Suprapubic skin (tissue), 4 donors: ENCODE data around the gene PNPLA4. TPM values are rescaled to one million over a fixed set of nuclear protein-coding genes. Genes with fewer than 3 reads are reported as not detected.

Experiments used
- DNase-seq, 2 donors: peaks; one replicate each; pipeline ENCODE4 v3.0.0-alpha.2; 2019; ENCODE audit warnings: low spot score in 2 of 2
- H3K27ac ChIP-seq: fragments of 200-600 bp; sonication (generic); one replicate; pipeline ENCODE4 v1.5.1; 2019
- H3K27me3 ChIP-seq: fragments of 200-600 bp; sonication (generic); one replicate; pipeline ENCODE4 v1.5.1; 2019
- H3K36me3 ChIP-seq: fragments of 200-600 bp; sonication (generic); one replicate; pipeline ENCODE4 v1.5.1; 2019
- H3K4me1 ChIP-seq: fragments of 200-600 bp; sonication (generic); one replicate; pipeline ENCODE4 v1.5.1; 2019
- H3K4me3 ChIP-seq: fragments of 200-600 bp; sonication (generic); one replicate; pipeline ENCODE4 v1.5.1; 2019; ENCODE audit warnings: mild to moderate bottlenecking
- H3K9me3 ChIP-seq: fragments of 200-600 bp; sonication (generic); one replicate; pipeline ENCODE4 v1.5.1; 2019
- EP300 ChIP-seq: sonication (generic); formaldehyde crosslinking; IDR thresholded peaks from one replicate; pipeline ENCODE4 v1.6.1; 2017; ENCODE audit warnings: antibody characterized with exemption
- POLR2A ChIP-seq, 2 donors: fragments of 450-650 bp; IDR thresholded peaks; one replicate each; pipeline ENCODE4 v1.6.1; 2017; ENCODE audit warnings: antibody characterized with exemption in 2 of 2, mild to moderate bottlenecking in 2 of 2, moderate library complexity in 2 of 2
- POLR2AphosphoS5 ChIP-seq, 3 donors: sonication (generic); formaldehyde crosslinking; IDR thresholded peaks; one replicate each; pipeline ENCODE4 v1.6.1; 2017; ENCODE audit warnings: antibody characterized with exemption in 3 of 3
- WGBS: methylation state at CpG from one replicate; pipeline ENCODE4 v1.1.5; 2018; 5-methylcytosine and 5-hydroxymethylcytosine counted together
- total RNA-seq, 4 donors: library from RNA; depleted of rRNA; stranded (reverse); fragments of >200 nt; gene quantifications; one replicate each; pipeline ENCODE4 v1.1.0, GENCODE V29; 2016
- TF ChIP-seq, protein P1 (sequence below), 2 donors: fragments of 200-600 bp in 1 of 2; fragments of 450-650 bp in 1 of 2; sonication (generic) in 1 of 2; IDR thresholded peaks; one replicate each; pipeline ENCODE4 v1.5.1; 2016 to 2019; ENCODE audit warnings: antibody characterized with exemption in 2 of 2, mild to moderate bottlenecking in 1 of 2, moderate library complexity in 1 of 2

The PNPLA4 gene
- total RNA-seq, 4 donors from 2014 or later, result 10.9 to 15.7 (median 12.1) TPM

DNA sequence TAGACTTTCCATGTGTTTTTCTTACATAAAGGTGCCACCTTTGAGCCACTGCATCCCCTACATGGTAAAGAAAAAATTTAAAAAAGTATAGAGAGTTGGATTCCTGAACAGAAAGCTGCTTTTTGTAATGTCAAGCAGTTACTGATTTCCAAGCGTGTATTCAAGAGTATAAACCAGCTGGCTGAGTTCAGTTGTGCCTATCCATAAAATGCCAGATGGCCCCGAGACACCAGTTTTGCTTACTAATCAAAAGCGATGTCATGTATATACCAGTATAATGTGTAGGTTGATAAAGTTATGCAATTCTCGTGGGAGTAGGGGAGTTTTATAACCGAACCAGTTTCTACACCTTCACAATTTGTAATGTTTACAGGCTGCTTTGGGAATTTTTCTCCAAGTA is 26.2 kb upstream of the PNPLA4 start:
- no peak for TF ChIP-seq POLR2AphosphoS5 (IDR thresholded peaks at IDR 0.05)
- no peak for TF ChIP-seq EP300
- TF ChIP-seq POLR2A (IDR thresholded peaks at IDR 0.05), result no peak
- TF ChIP-seq, protein P1, sequence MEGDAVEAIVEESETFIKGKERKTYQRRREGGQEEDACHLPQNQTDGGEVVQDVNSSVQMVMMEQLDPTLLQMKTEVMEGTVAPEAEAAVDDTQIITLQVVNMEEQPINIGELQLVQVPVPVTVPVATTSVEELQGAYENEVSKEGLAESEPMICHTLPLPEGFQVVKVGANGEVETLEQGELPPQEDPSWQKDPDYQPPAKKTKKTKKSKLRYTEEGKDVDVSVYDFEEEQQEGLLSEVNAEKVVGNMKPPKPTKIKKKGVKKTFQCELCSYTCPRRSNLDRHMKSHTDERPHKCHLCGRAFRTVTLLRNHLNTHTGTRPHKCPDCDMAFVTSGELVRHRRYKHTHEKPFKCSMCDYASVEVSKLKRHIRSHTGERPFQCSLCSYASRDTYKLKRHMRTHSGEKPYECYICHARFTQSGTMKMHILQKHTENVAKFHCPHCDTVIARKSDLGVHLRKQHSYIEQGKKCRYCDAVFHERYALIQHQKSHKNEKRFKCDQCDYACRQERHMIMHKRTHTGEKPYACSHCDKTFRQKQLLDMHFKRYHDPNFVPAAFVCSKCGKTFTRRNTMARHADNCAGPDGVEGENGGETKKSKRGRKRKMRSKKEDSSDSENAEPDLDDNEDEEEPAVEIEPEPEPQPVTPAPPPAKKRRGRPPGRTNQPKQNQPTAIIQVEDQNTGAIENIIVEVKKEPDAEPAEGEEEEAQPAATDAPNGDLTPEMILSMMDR (IDR thresholded peaks at IDR 0.05), result no peak
- H3K36me3 ChIP-seq, result no peaks in the 10 kb centered on the region
- H3K4me3 ChIP-seq, result no peak overlapping the region
- no peaks in the 10 kb centered on the region for H3K9me3 ChIP-seq
- no peaks in the 10 kb centered on the region for H3K27me3 ChIP-seq
- H3K27ac ChIP-seq, result no peak overlapping the region
- DNase-seq, result no peak
- H3K4me1 ChIP-seq, result no peaks in the 10 kb centered on the region
- 47% methylated on average over 5 of the region's 5 CpGs for WGBS

DNA sequence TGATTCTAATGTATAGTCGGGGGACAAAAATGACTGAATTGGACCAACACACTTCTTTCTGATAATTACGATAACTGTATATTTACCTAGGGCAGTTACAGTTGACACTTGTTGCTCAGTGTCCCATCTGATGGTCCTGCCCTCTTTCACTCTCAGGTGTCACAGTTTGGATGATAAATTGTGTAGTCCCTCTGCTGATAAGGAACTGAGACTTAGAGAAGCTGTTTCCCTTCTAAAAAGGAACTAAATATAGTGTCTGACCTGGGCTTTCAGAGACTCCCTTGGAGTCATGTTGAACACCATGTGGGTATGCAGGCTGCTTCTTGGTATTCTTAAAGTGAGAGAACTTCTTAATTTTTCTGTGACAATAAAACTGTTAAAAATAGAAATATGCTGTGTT is 23.7 kb upstream of the PNPLA4 start:
- Histone ChIP-seq H3K9me3 (no peaks in the 10 kb centered on the region), H3K27ac (no peak overlapping the region), H3K4me1 (no peaks in the 10 kb centered on the region), H3K27me3 (no peaks in the 10 kb centered on the region), H3K36me3 (no peaks in the 10 kb centered on the region), H3K4me3 (no peak overlapping the region)
- TF ChIP-seq EP300 (no peak), POLR2AphosphoS5 (IDR thresholded peaks at IDR 0.05) (no peak), POLR2A (IDR thresholded peaks at IDR 0.05) (no peak)
- TF ChIP-seq, protein P1 (IDR thresholded peaks at IDR 0.05), result no peak
- no peak for DNase-seq
- WGBS, result 95% methylated on average over 2 of the region's 2 CpGs

- no peak for TF ChIP-seq EP300
- no peak for TF ChIP-seq POLR2AphosphoS5 (IDR thresholded peaks at IDR 0.05)
- no peak for TF ChIP-seq POLR2A (IDR thresholded peaks at IDR 0.05)
- TF ChIP-seq, protein P1 (IDR thresholded peaks at IDR 0.05), result no peak
- no peak for DNase-seq
- H3K4me1 ChIP-seq, result no peaks in the 10 kb centered on the region
Observed at GRCh38 chrX:7948483-7948882, 21.3 kb upstream of the PNPLA4 start.

DNA sequence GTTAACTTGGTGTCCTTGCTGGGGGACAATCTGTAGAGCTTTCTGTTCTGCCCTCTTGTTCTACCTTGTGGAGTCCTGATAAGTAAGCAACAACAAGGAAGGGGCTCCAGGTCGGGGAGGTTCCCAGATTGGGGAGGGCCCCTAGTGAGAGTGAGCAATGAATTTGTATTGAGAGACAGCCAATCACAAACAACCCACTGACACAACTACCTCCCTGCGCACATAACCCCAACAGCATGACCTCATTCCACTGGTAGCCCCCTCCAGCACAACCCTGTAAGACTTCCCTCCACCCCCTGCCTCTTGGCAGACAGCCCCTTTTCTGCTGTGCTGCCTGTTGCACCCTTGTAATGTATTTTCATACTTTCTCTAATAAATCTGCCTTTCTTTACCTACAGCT is 19.7 kb upstream of the PNPLA4 start:
- no peaks in the 10 kb centered on the region for H3K27me3 ChIP-seq
- H3K27ac ChIP-seq, result no peak overlapping the region
- no peak for DNase-seq
- H3K36me3 ChIP-seq, result no peaks in the 10 kb centered on the region
- WGBS, result 48% methylated on average over 2 of the region's 2 CpGs
- H3K4me1 ChIP-seq, result no peaks in the 10 kb centered on the region
- H3K9me3 ChIP-seq, result no peaks in the 10 kb centered on the region
- H3K4me3 ChIP-seq, result no peak overlapping the region
- TF ChIP-seq, protein P1 (IDR thresholded peaks at IDR 0.05), result no peak
- TF ChIP-seq POLR2A (IDR thresholded peaks at IDR 0.05) (no peak), POLR2AphosphoS5 (IDR thresholded peaks at IDR 0.05) (no peak), EP300 (no peak)

More at GRCh38 chrX:7948483-7948882, 21.3 kb upstream of the PNPLA4 start:
- WGBS, result 77% methylated on average over 3 of the region's 3 CpGs
- H3K4me3 ChIP-seq, result no peak overlapping the region
- no peak overlapping the region for H3K27ac ChIP-seq
- H3K36me3 ChIP-seq, result no peaks in the 10 kb centered on the region
- no peaks in the 10 kb centered on the region for H3K27me3 ChIP-seq
- no peaks in the 10 kb centered on the region for H3K9me3 ChIP-seq

DNA sequence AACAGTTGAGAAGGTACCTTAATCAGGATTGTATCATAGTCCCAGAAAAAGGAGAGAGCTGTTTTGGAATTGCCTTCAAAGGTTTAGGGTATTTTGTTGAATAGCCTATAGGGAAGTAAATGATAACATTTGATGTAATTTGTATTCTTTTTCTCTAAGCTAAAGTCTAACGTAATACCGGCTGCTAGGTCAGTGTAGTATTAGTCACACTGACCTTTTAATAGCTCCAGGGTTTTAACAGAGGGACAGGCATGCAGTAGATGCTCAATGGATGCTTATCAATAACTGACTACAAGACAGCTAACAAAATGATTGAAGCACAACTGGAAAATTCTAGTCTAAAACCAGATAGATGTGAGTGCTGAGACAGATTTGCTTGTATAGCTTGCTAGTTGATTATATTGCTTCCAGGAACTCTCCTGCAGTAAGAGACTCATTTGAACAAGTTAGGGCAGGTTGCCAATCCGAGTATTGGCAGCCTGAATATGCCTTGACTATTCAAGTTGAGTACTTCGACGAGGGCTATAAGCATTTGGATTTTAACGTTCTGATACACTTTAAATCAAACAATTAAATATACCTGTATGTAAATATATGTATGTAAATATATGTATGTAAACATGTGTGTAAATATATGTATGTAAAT is 16.5 kb upstream of the PNPLA4 start:
- Histone ChIP-seq H3K4me3 (no peak overlapping the region), H3K27me3 (no peaks in the 10 kb centered on the region), H3K9me3 (no peaks in the 10 kb centered on the region), H3K4me1 (no peaks in the 10 kb centered on the region), H3K27ac (no peak overlapping the region), H3K36me3 (no peaks in the 10 kb centered on the region)
- 49% methylated on average over 6 of the region's 6 CpGs for WGBS
- TF ChIP-seq POLR2A (IDR thresholded peaks at IDR 0.05) (no peak), EP300 (no peak), POLR2AphosphoS5 (IDR thresholded peaks at IDR 0.05) (no peak)
- TF ChIP-seq, protein P1 (IDR thresholded peaks at IDR 0.05), result no peak
- no peak for DNase-seq
